22Rv1 (cell line): ENCODE data around the gene NCKAP5.

Source experiments
- CTCF ChIP-seq: fragments of 450-650 bp; IDR thresholded peaks from 2 replicates; pipeline ENCODE4 v1.5.1; 2017; ENCODE audit warnings: mild to moderate bottlenecking
- ZFX ChIP-seq: fragments of 450-650 bp; IDR thresholded peaks from 2 replicates; pipeline ENCODE4 v1.6.1; 2017; ENCODE audit warnings: antibody characterized with exemption, borderline replicate concordance

DNA sequence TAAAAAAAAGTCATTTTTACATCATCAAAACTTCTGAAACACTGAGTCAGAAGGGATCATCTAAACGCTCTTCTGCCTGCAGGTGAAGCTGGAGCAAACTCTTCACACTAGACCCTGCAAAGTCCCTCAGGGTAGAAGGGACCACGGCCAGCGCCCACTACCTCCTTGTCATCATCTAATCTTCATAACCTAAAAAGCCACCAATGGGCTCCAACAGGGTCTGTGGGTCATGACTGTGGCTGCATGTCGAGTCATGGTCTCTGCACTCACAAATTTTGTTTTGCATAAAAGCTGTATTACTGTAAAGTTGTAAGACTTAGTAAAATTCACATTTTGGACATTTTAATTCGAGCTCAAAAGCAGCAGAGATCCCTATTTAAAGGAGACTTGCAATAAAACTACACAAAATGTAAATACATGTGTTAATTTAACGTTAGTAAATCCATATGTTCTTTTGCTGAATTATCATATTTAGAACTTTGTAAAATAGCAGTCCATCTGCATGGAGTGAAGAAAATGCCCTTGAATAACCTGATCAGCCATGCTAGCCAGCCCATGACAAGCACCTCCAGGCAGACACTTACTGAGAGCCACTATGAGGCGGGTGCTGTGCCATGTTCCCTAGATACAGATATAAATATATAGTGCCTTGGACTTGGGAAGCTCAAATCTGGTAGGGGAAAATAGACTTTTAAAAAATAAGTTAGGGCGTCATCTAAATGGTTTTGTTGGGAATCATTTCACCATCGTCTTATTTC lies 461.0 kb downstream of the NCKAP5 start:
- TF ChIP-seq CTCF: no peak
- TF ChIP-seq ZFX: no peak
